Activated CD4-positive, alpha-beta T cell treated with anti-CD3 and anti-CD28 coated beads for 1 hour (primary cell): ENCODE measurements around the gene FBP2.
"Not testable (repeated sequence)": the region's sequence is repeated elsewhere in the genome, so short reads cannot be mapped to it uniquely, and the experiment has no call there.

Experiments
- DNase-seq: peaks from one replicate; pipeline ENCODE4 v3.0.0-alpha.2; 2020

The FBP2 gene

GRCh38 chr9:94603259-94604160, 9.9 kb upstream of the FBP2 start:
- DNase-seq = peak; percentile 36

GRCh38 chr9:94602666-94603065, 9.0 kb upstream of the FBP2 start:
- DNase-seq = no peak

- DNase-seq = no peak
Observed at GRCh38 chr9:94600715-94601114, 7.1 kb upstream of the FBP2 start.

- no peak for DNase-seq
Observed at GRCh38 chr9:94600258-94600657, 6.6 kb upstream of the FBP2 start.

- no peak for DNase-seq
Observed at GRCh38 chr9:94599102-94599501, 5.5 kb upstream of the FBP2 start.

GRCh38 chr9:94592683-94593082, 941 bp downstream of the FBP2 start:
- DNase-seq = not testable (repeated sequence)

GRCh38 chr9:94591876-94592275, 1.7 kb downstream of the FBP2 start:
- no peak for DNase-seq

- DNase-seq = not testable (repeated sequence)
Observed at GRCh38 chr9:94591046-94591545, 2.5 kb downstream of the FBP2 start.

- no peak for DNase-seq
Observed at GRCh38 chr9:94588681-94589080, 4.9 kb downstream of the FBP2 start.

- DNase-seq = no peak
Observed at GRCh38 chr9:94586814-94587213, 6.8 kb downstream of the FBP2 start.

- no peak for DNase-seq
Observed at GRCh38 chr9:94586316-94586715, 7.3 kb downstream of the FBP2 start.

- no peak for DNase-seq
Observed at GRCh38 chr9:94584555-94584954, 9.1 kb downstream of the FBP2 start.

- no peak for DNase-seq
Observed at GRCh38 chr9:94581728-94582127, 11.9 kb downstream of the FBP2 start.

GRCh38 chr9:94577571-94577970, 16.1 kb downstream of the FBP2 start:
- DNase-seq = no peak

- DNase-seq = no peak
Observed at GRCh38 chr9:94577036-94577435, 16.6 kb downstream of the FBP2 start.

GRCh38 chr9:94576131-94576530, 17.5 kb downstream of the FBP2 start:
- no peak for DNase-seq

- DNase-seq = no peak
Observed at GRCh38 chr9:94568972-94569712, 24.5 kb downstream of the FBP2 start.

- DNase-seq = no peak
Observed at GRCh38 chr9:94568250-94568889, 25.3 kb downstream of the FBP2 start.

- no peak for DNase-seq
Observed at GRCh38 chr9:94567271-94567670, 26.4 kb downstream of the FBP2 start.

- DNase-seq = no peak
Observed at GRCh38 chr9:94566550-94566949, 27.1 kb downstream of the FBP2 start.

GRCh38 chr9:94564279-94564678, 29.3 kb downstream of the FBP2 start:
- not testable (repeated sequence) for DNase-seq

- DNase-seq = no peak
Observed at GRCh38 chr9:94563548-94563947, 30.1 kb downstream of the FBP2 start.

GRCh38 chr9:94560237-94560636, 33.4 kb downstream of the FBP2 start:
- DNase-seq = no peak
